Thyroid gland (tissue), 4 donors: ENCODE measurements around the gene JHY. TPM values are rescaled to one million over a fixed set of nuclear protein-coding genes. Genes with fewer than 3 reads are reported as not detected.

ENCODE experiments used
- DNase-seq, 2 donors: peaks; one replicate each; pipeline ENCODE4 v3.0.0-alpha.2; 2019
- H3K27ac ChIP-seq, 3 donors: fragments of 200-600 bp; sonication (generic); 1 replicate in 2 of 3; 2 replicates in 1 of 3; pipeline ENCODE4 v1.5.1; 2016 to 2019; ENCODE audit warnings: mild to moderate bottlenecking in 1 of 3, moderate library complexity in 1 of 3
- H3K27me3 ChIP-seq: fragments of 200-600 bp; sonication (generic); one replicate; pipeline ENCODE4 v1.5.1; 2019
- H3K36me3 ChIP-seq, 2 donors: fragments of 200-600 bp; sonication (generic); one replicate each; pipeline ENCODE4 v1.5.1; 2016 to 2019
- H3K4me1 ChIP-seq, 2 donors: fragments of 200-600 bp; sonication (generic); one replicate each; pipeline ENCODE4 v1.5.1; 2017 to 2019
- H3K4me3 ChIP-seq, 3 donors: fragments of 200-600 bp; sonication (generic); replicated peaks in 1 of 3; 1 replicate in 2 of 3; 2 replicates in 1 of 3; pipeline ENCODE4 v1.5.1; 2016; ENCODE audit warnings: mild to moderate bottlenecking in 1 of 3
- H3K9me3 ChIP-seq: fragments of 200-600 bp; sonication (generic); one replicate; pipeline ENCODE4 v1.5.1; 2017
- CTCF ChIP-seq, 6 experiments: fragments of 200-600 bp in 3 of 6; fragments of 450-650 bp in 3 of 6; sonication (generic) in 3 of 6; IDR thresholded peaks; one replicate each; pipeline ENCODE4 v1.5.1; 2016 to 2019; ENCODE audit warnings: antibody characterized with exemption in 6 of 6, mild to moderate bottlenecking in 2 of 6, inconsistent platforms in 1 of 6, moderate library complexity in 1 of 6
- POLR2A ChIP-seq, 2 donors: fragments of 450-650 bp; IDR thresholded peaks; one replicate each; pipeline ENCODE4 v1.6.1; 2017; ENCODE audit warnings: antibody characterized with exemption in 2 of 2, mild to moderate bottlenecking in 2 of 2, moderate library complexity in 1 of 2
- WGBS, 2 donors: methylation state at CpG; one replicate each; pipeline ENCODE4 v1.1.5; 2017; 5-methylcytosine and 5-hydroxymethylcytosine counted together
- intact Hi-C: fragments of 100-400 bp; cut with DNase I; formaldehyde crosslinking; loops from one replicate; pipeline ENCODE4 v1.15.1; 2023
- total RNA-seq, 4 donors: library from RNA; depleted of rRNA; stranded (reverse); fragments of >200 nt; gene quantifications; one replicate each; pipeline ENCODE4 v1.2.3, GENCODE V29; 2016

JHY gene
- 10 to 100 TPM in 2 of 4 donors, 1 to 10 TPM in 2; 5.8 to 11.8 (median 8.9) TPM for total RNA-seq

- H3K36me3 ChIP-seq, result no peaks in the 10 kb centered on the region
- no peak for TF ChIP-seq POLR2A (IDR thresholded peaks at IDR 0.05)
- TF ChIP-seq CTCF (IDR thresholded peaks at IDR 0.05), result no peak
- no peaks in the 10 kb centered on the region for H3K27me3 ChIP-seq
- peak within 1 kb of the TSS; percentile 76 to 98 (median 88) for H3K27ac ChIP-seq
- H3K4me3 ChIP-seq, result peak within 1 kb of the TSS; percentile 35 to 53 (median 38)
- DNase-seq, result peak in 1 of 2 donors; percentile 65
- intact Hi-C loops, result no loop called here
- peaks cover 3 to 9% of the 10 kb centered on the region in 2 donors for H3K4me1 ChIP-seq
- H3K9me3 ChIP-seq, result no peaks in the 10 kb centered on the region
- WGBS, 2 donors, result 31 to 34% methylated on average over 29 to 33 of the region's 39 CpGs
These were observed at the start of gene JHY for GRCh38 chr11:122882189-122882856. Gene JHY (plus strand): TSS chr11:122882759. CDS start chr11:122885850, 3,091 bp downstream.

GRCh38 chr11:122833846-122834464 lies 48.6 kb upstream of the JHY start:
- Histone ChIP-seq H3K27ac (no peak overlapping the region), H3K27me3 (no peaks in the 10 kb centered on the region), H3K9me3 (no peaks in the 10 kb centered on the region), H3K36me3 (no peaks in the 10 kb centered on the region), H3K4me1 (no peaks in the 10 kb centered on the region), H3K4me3 (no peak overlapping the region)
- 86 to 92% methylated on average over 7 of the region's 7 CpGs for WGBS, 2 donors
- DNase-seq, result no peak
- no peak for TF ChIP-seq CTCF (IDR thresholded peaks at IDR 0.05)
- no peak for TF ChIP-seq POLR2A (IDR thresholded peaks at IDR 0.05)
- intact Hi-C loops, result no loop called here

- no peaks in the 10 kb centered on the region for H3K4me1 ChIP-seq
- no peak overlapping the region for H3K27ac ChIP-seq
- TF ChIP-seq CTCF (IDR thresholded peaks at IDR 0.05), result no peak
- no peak for TF ChIP-seq POLR2A (IDR thresholded peaks at IDR 0.05)
- H3K9me3 ChIP-seq, result no peaks in the 10 kb centered on the region
- H3K36me3 ChIP-seq, result no peaks in the 10 kb centered on the region
- H3K27me3 ChIP-seq, result no peaks in the 10 kb centered on the region
- H3K4me3 ChIP-seq, result no peak overlapping the region
- no peak for DNase-seq
- intact Hi-C loops, result no loop called here
These were observed 45.6 kb upstream of the JHY start for GRCh38 chr11:122836916-122837315.

- no peaks in the 10 kb centered on the region for H3K36me3 ChIP-seq
- no peaks in the 10 kb centered on the region for H3K9me3 ChIP-seq
- no peak for DNase-seq
- no peak overlapping the region for H3K4me3 ChIP-seq
- 90 to 91% methylated on average over 4 of the region's 4 CpGs for WGBS, 2 donors
- intact Hi-C loops, result no loop called here
- no peak for TF ChIP-seq POLR2A (IDR thresholded peaks at IDR 0.05)
- TF ChIP-seq CTCF (IDR thresholded peaks at IDR 0.05), result no peak
- H3K27ac ChIP-seq, result no peak overlapping the region
- H3K4me1 ChIP-seq, result no peaks in the 10 kb centered on the region
- no peaks in the 10 kb centered on the region for H3K27me3 ChIP-seq
These were observed 44.8 kb upstream of the JHY start for GRCh38 chr11:122837528-122838346.
